Neural progenitor cell (in vitro differentiated cells): ENCODE measurements around the gene SIPA1L3.

Experiments
- CTCF ChIP-seq: fragments of 200-600 bp; sonication (generic); IDR thresholded peaks from 2 replicates; pipeline ENCODE4 v1.5.1; 2017; ENCODE audit warnings: antibody characterized with exemption, mild to moderate bottlenecking
- EZH2 ChIP-seq: fragments of 200-600 bp; sonication (generic); IDR thresholded peaks from 2 replicates; pipeline ENCODE4 v1.6.1; 2017; ENCODE audit warnings: antibody characterized with exemption, mild to moderate bottlenecking, moderate library complexity

DNA sequence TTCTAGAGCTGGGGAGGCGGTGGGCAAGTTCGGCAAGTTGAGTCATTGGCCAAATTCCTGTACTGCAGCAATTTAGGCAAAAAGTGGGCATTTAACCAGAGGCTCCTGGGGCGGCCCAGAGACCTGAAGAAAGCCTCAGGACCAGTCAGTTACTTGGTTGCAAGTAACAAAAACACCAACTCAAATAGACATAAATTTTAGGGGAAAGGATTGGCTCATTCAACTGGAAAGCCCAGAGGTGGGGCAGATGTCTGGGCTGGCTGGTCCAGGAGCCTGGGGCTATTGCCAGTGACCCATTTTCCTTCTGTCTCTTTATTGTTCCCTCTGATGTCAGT is 97.1 kb downstream of the SIPA1L3 start:
- TF ChIP-seq EZH2 (no peak), CTCF (no peak)
